K562 (cell line): ENCODE measurements around the gene DLGAP1. TPM values are rescaled to one million over a fixed set of nuclear protein-coding genes. Genes with fewer than 3 reads are reported as not detected.

ENCODE experiments used
- ATAC-seq: fragments of 200-7000 bp; cut with Tn5 transposase; 3 replicates; pipeline ENCODE4 v1.9.1; 2020; ENCODE audit warnings: moderate library complexity
- BruUV-seq: library from RNA; stranded (reverse); fragments of 400-500 nt; replicated peaks from 2 replicates; lab custom pipeline; 2021; lab: Mats Ljungman, UMichigan
- CTCF ChIA-PET: fragments of 300-600 bp; formaldehyde crosslinking; extraction: SDS; loops from one replicate; lab custom pipeline; 2021; ENCODE audit warnings: low intra/inter-chr PET ratio; lab: Yijun Ruan, JAX
- POLR2A ChIA-PET: fragments of 300-600, 350-650 bp; sonication (Branson Sonifier 250); formaldehyde crosslinking; extraction: SDS; loops from one replicate; lab custom pipeline; 2021; ENCODE audit warnings: antibody characterized with exemption, inconsistent platforms; lab: Yijun Ruan, JAX
- DNase-seq, 4 experiments: peaks; one replicate each; pipeline versions ENCODE4 v3.0.0 to v3.0.0-alpha.2; 2011 to 2018; ENCODE audit warnings: low spot score in 3 of 4, mixed read lengths in 3 of 4; ENCODE audit errors: extremely low read depth in 1 of 4
- FAIRE-seq: peaks from 2 replicates; lab custom pipeline; 2011; peaks lifted over from hg19 to GRCh38; lab: Jason Lieb, UNC
- H2AFZ ChIP-seq: 2 replicates; pipeline ENCODE4 v1.6.0; 2011; ENCODE audit warnings: low read depth, low read length, control low read depth, inconsistent platforms
- H3K27ac ChIP-seq: fragments of 200-600 bp; 3 replicates; pipeline ENCODE4 v1.8.0; 2011; ENCODE audit warnings: low read depth, mild to moderate bottlenecking, control low read depth, inconsistent platforms, low read length, moderate library complexity, mixed read lengths; ENCODE audit errors: extremely low read depth
- H3K27me3 ChIP-seq, 2 experiments: fragments of 300-600 bp in 1 of 2; 2 replicates in 1 of 2; 3 replicates in 1 of 2; pipeline versions ENCODE4 v1.6.0 to v1.8.0; 2011; ENCODE audit warnings: inconsistent platforms in 2 of 2, low read length in 2 of 2, mild to moderate bottlenecking in 1 of 2, mixed read lengths in 1 of 2, moderate library complexity in 1 of 2; ENCODE audit not compliant: control insufficient read depth in 2 of 2, insufficient read depth in 2 of 2
- H3K36me3 ChIP-seq: fragments of 300-600 bp; 3 replicates; pipeline ENCODE4 v1.8.0; 2011; ENCODE audit warnings: mild to moderate bottlenecking, low read length, inconsistent platforms; ENCODE audit not compliant: control insufficient read depth, insufficient read depth
- H3K4me1 ChIP-seq, 2 experiments: fragments of 200-600 bp in 1 of 2; replicated peaks in 1 of 2; 2 replicates in 1 of 2; 3 replicates in 1 of 2; pipeline versions ENCODE4 v1.5.1 to v1.8.0; 2011; ENCODE audit warnings: inconsistent platforms in 2 of 2, low read length in 2 of 2, mild to moderate bottlenecking in 1 of 2, mixed read lengths in 1 of 2, moderate library complexity in 1 of 2; ENCODE audit not compliant: control insufficient read depth in 2 of 2, insufficient read depth in 2 of 2
- H3K4me2 ChIP-seq: 2 replicates; pipeline ENCODE4 v1.6.1; 2011; ENCODE audit warnings: low read length, control low read depth, inconsistent platforms, mixed read lengths; ENCODE audit not compliant: insufficient read depth
- H3K4me3 ChIP-seq: fragments of 200-600 bp; sonication (generic), shearing (Covaris generic); 2 replicates; pipeline ENCODE4 v1.5.1; 2016; ENCODE audit warnings: control low read depth, inconsistent platforms
- H3K79me2 ChIP-seq: fragments of 200-600 bp; 3 replicates; pipeline ENCODE4 v1.8.0; 2011; ENCODE audit warnings: low read length, inconsistent platforms; ENCODE audit not compliant: control insufficient read depth, insufficient read depth
- H3K9ac ChIP-seq, 2 experiments: 2 replicates each; pipeline versions ENCODE4 v1.6.0 to v1.6.1; 2011; ENCODE audit warnings: low read depth in 2 of 2, low read length in 2 of 2, control low read depth in 1 of 2, inconsistent platforms in 1 of 2, mild to moderate bottlenecking in 1 of 2, mixed read lengths in 1 of 2; ENCODE audit not compliant: insufficient read depth in 1 of 2
- H3K9me1 ChIP-seq: one replicate; pipeline ENCODE4 v1.6.0; 2011; ENCODE audit warnings: inconsistent platforms, mild to moderate bottlenecking, low read length, moderate library complexity; ENCODE audit not compliant: control insufficient read depth, insufficient read depth
- H3K9me3 ChIP-seq: replicated peaks from 2 replicates; pipeline ENCODE4 v1.5.1; 2011; ENCODE audit warnings: low read depth, low read length, inconsistent platforms; ENCODE audit not compliant: control insufficient read depth, insufficient read depth
- H4K20me1 ChIP-seq: replicated peaks from 2 replicates; pipeline ENCODE4 v1.6.1; 2011; ENCODE audit warnings: low read length, inconsistent platforms, mixed read lengths; ENCODE audit not compliant: control insufficient read depth, insufficient read depth
- HINFP ChIP-seq: fragments of 450-650 bp; conservative IDR thresholded peaks from 2 replicates; pipeline ENCODE4 v1.6.1; 2016; ENCODE audit warnings: missing genetic modification characterization, low read depth, mild to moderate bottlenecking, control low read depth, missing compliant biosample characterization
- TFE3 ChIP-seq: fragments of 450-650 bp; formaldehyde crosslinking; IDR thresholded peaks from 2 replicates; pipeline ENCODE4 v1.4.0; 2020; ENCODE audit warnings: mild to moderate bottlenecking, mixed read lengths
- WGBS: fragments of 100-300 bp; shearing (Covaris generic); methylation state at CpG from one replicate; pipeline ENCODE4 v1.1.6; 2016; ENCODE audit warnings: low coverage, mixed read lengths; ENCODE audit not compliant: insufficient coverage; ENCODE audit errors: missing lambda C conversion rate; 5-methylcytosine and 5-hydroxymethylcytosine counted together
- in situ Hi-C: fragments of 300-500 bp; cut with MboI; formaldehyde crosslinking; loops from 4 replicates; pipeline ENCODE4 v1.15.0; 2018; ENCODE audit warnings: inconsistent platforms, mixed read lengths
- intact Hi-C: fragments of 100-400 bp; cut with micrococcal nuclease; formaldehyde crosslinking; loops from 2 replicates; pipeline ENCODE4 v1.14.2; 2022
- polyA plus RNA-seq, 8 experiments: library from polyadenylated mRNA; depleted of rRNA in 4 of 8; stranded (reverse) in 5 of 8; unstranded in 3 of 8; fragments of >200 nt; fragmentation: Nextera tagmentation in 2 of 8; fragmentation: Illumina TruSeq in 1 of 8; extraction: Ambion mirVana in 2 of 8; extraction: Trizol in 1 of 8; gene quantifications; 2 replicates each; pipeline versions ENCODE4 v1.2.1 to v1.2.3, GENCODE V29; 2011 to 2014; ENCODE audit warnings: inconsistent platforms in 1 of 8, missing spikeins in 1 of 8
- total RNA-seq, 7 experiments: library from RNA; depleted of rRNA in 6 of 7; stranded (reverse); fragments of >200 nt in 6 of 7; fragmentation: Illumina TruSeq in 2 of 7; extraction: Trizol in 2 of 7; gene quantifications; 2 replicates each; pipeline versions ENCODE4 v1.2.1 to v1.2.3, GENCODE V29; 2011 to 2021; ENCODE audit warnings: low replicate concordance in 1 of 7

DLGAP1 gene
- total and polyA plus RNA-seq, 9 of the 15 experiments (the other 6 are each of a cell fraction or from before 2014, with no cell fraction given), result 0.04 to 0.22 (median 0.08) TPM

GRCh38 chr18:3819961-3820360 is 635.1 kb downstream of the DLGAP1 start:
- Histone ChIP-seq H3K27me3 (no peaks in the 10 kb centered on the region; a peak in 1 of 5 replicates), H3K27ac (no peak overlapping the region), H3K79me2 (no peaks in the 10 kb centered on the region), H3K4me1 (no peaks in the 10 kb centered on the region), H3K36me3 (no peaks in the 10 kb centered on the region), H3K4me3 (no peak overlapping the region), H2AFZ (no peak overlapping the region), H3K9ac (no peak overlapping the region), H3K9me1 (no peaks in the 10 kb centered on the region), H3K4me2 (no peak overlapping the region), H4K20me1 (no peaks in the 10 kb centered on the region), H3K9me3 (no peaks in the 10 kb centered on the region)
- no TSS peak for BruUV-seq
- TF ChIP-seq HINFP (no peak), TFE3 (CRISPR knock-in tag) (peak; percentile 52)
- DNase-seq, result no peak
- ChIA-PET CTCF (no interaction called here), POLR2A (no interaction called here)
- no peak for ATAC-seq
- in situ Hi-C loops (no loop called here), intact Hi-C loops (no loop called here)
- no peak for FAIRE-seq
- WGBS, result 2% methylated on average over 7 of the region's 7 CpGs
